Measurements from ENCODE around the gene PADI2.
"Not testable (repeated sequence)": the region's sequence is repeated elsewhere in the genome, so short reads cannot be mapped to it uniquely, and the experiment has no call there.

PADI2 gene

GRCh38 chr1:17068789-17069188 lies 50.5 kb downstream of the PADI2 start:
- Histone ChIP-seq H3K27me3 (replicated peaks in 2 of 5; ENCODE audit: control insufficient read depth in 4 of 5, insufficient read depth in 5 of 5, low read length in 4 of 5) (peaks cover 0 to 2% (median 0%) of the 10 kb centered on the region in 5 experiments), H3K4me3 (ENCODE audit: control insufficient read depth in 1 of 7, extremely low read depth in 1 of 7, insufficient read depth in 4 of 7, low read depth in 2 of 7, low read length in 6 of 7) (no peak overlapping the region), H3K36me3 (ENCODE audit: control insufficient read depth in 4 of 4, insufficient read depth in 4 of 4, low read length in 3 of 4) (no peaks in the 10 kb centered on the region), H3K9me3 (ENCODE audit: control extremely low read depth in 1 of 5, control insufficient read depth in 4 of 5, insufficient read depth in 2 of 5, low read depth in 1 of 5, low read length in 4 of 5) (peaks cover 0 to 6% (median 5%) of the 10 kb centered on the region in 5 experiments), H3K4me1 (ENCODE audit: control extremely low read depth in 1 of 4, control insufficient read depth in 4 of 4, insufficient read depth in 4 of 4, low read length in 3 of 4) (peaks cover 0 to 18% (median 2%) of the 10 kb centered on the region in 4 experiments), H3K27ac (ENCODE audit: insufficient read depth in 1 of 2, low read depth in 1 of 2, low read length in 2 of 2, poor library complexity in 1 of 2, severe bottlenecking in 2 of 2) (no peak overlapping the region)
- CTCF ChIA-PET = interaction anchor here (1.0 kb wide), 1 partner anchor 11 kb away, joined by 4 read pairs; no protein-coding TSS in a partner anchor
- 83% methylated on average over 11 of the region's 12 CpGs for WGBS (ENCODE audit: insufficient coverage)
- POLR2A ChIA-PET = no interaction called here
- no peak for DNase-seq

GRCh38 chr1:17067465-17068240 lies 51.6 kb downstream of the PADI2 start:
- H3K4me1 ChIP-seq (ENCODE audit: control extremely low read depth in 1 of 4, control insufficient read depth in 4 of 4, insufficient read depth in 4 of 4, low read length in 3 of 4) = peaks cover 0 to 21% (median 2%) of the 10 kb centered on the region in 4 experiments
- H3K9me3 ChIP-seq (ENCODE audit: control extremely low read depth in 1 of 5, control insufficient read depth in 4 of 5, insufficient read depth in 2 of 5, low read depth in 1 of 5, low read length in 4 of 5) = peaks cover 0 to 6% (median 5%) of the 10 kb centered on the region in 5 experiments
- DNase-seq = no peak
- H3K27ac ChIP-seq (ENCODE audit: insufficient read depth in 1 of 2, low read depth in 1 of 2, low read length in 2 of 2, poor library complexity in 1 of 2, severe bottlenecking in 2 of 2) = no peak overlapping the region
- H3K36me3 ChIP-seq (ENCODE audit: control insufficient read depth in 4 of 4, insufficient read depth in 4 of 4, low read length in 3 of 4) = no peaks in the 10 kb centered on the region
- POLR2A ChIA-PET = no interaction called here
- H3K4me3 ChIP-seq (ENCODE audit: control insufficient read depth in 1 of 7, extremely low read depth in 1 of 7, insufficient read depth in 4 of 7, low read depth in 2 of 7, low read length in 6 of 7) = no peak overlapping the region
- CTCF ChIA-PET = no interaction called here
- 83% methylated on average over 4 of the region's 10 CpGs for WGBS (ENCODE audit: insufficient coverage)
- H3K27me3 ChIP-seq (replicated peaks in 2 of 5; ENCODE audit: control insufficient read depth in 4 of 5, insufficient read depth in 5 of 5, low read length in 4 of 5) = peaks cover 0 to 2% (median 0%) of the 10 kb centered on the region in 5 experiments

- peak in 2 of 3 donors; percentile 36 to 40 for DNase-seq
- ChIA-PET CTCF (no interaction called here), POLR2A (no interaction called here)
- Histone ChIP-seq H3K27me3 (replicated peaks in 2 of 5; ENCODE audit: control insufficient read depth in 4 of 5, insufficient read depth in 5 of 5, low read length in 4 of 5) (peaks cover 0 to 2% (median 0%) of the 10 kb centered on the region in 5 experiments), H3K9me3 (ENCODE audit: control extremely low read depth in 1 of 5, control insufficient read depth in 4 of 5, insufficient read depth in 2 of 5, low read depth in 1 of 5, low read length in 4 of 5) (peaks cover 0 to 6% (median 5%) of the 10 kb centered on the region in 5 experiments), H3K27ac (ENCODE audit: insufficient read depth in 1 of 2, low read depth in 1 of 2, low read length in 2 of 2, poor library complexity in 1 of 2, severe bottlenecking in 2 of 2) (no peak overlapping the region), H3K4me3 (ENCODE audit: control insufficient read depth in 1 of 7, extremely low read depth in 1 of 7, insufficient read depth in 4 of 7, low read depth in 2 of 7, low read length in 6 of 7) (no peak overlapping the region), H3K4me1 (ENCODE audit: control extremely low read depth in 1 of 4, control insufficient read depth in 4 of 4, insufficient read depth in 4 of 4, low read length in 3 of 4) (peaks cover 0 to 21% (median 2%) of the 10 kb centered on the region in 4 experiments), H3K36me3 (ENCODE audit: control insufficient read depth in 4 of 4, insufficient read depth in 4 of 4, low read length in 3 of 4) (no peaks in the 10 kb centered on the region)
- WGBS (ENCODE audit: insufficient coverage) = no CpG with 5 or more reads among the region's 3 CpGs
Measured at GRCh38 chr1:17067069-17067426, 52.2 kb downstream of the PADI2 start.

- no peak overlapping the region for H3K27ac ChIP-seq (ENCODE audit: insufficient read depth in 1 of 2, low read depth in 1 of 2, low read length in 2 of 2, poor library complexity in 1 of 2, severe bottlenecking in 2 of 2)
- peaks cover 0 to 1% (median 0%) of the 10 kb centered on the region in 5 experiments for H3K27me3 ChIP-seq (replicated peaks in 2 of 5; ENCODE audit: control insufficient read depth in 4 of 5, insufficient read depth in 5 of 5, low read length in 4 of 5)
- peaks cover 0 to 23% (median 2%) of the 10 kb centered on the region in 4 experiments for H3K4me1 ChIP-seq (ENCODE audit: control extremely low read depth in 1 of 4, control insufficient read depth in 4 of 4, insufficient read depth in 4 of 4, low read length in 3 of 4)
- POLR2A ChIA-PET = interaction anchor here (0.9 kb wide), 1 partner anchor 149 kb away, joined by 3 read pairs; no protein-coding TSS in a partner anchor
- no peaks in the 10 kb centered on the region for H3K36me3 ChIP-seq (ENCODE audit: control insufficient read depth in 4 of 4, insufficient read depth in 4 of 4, low read length in 3 of 4)
- H3K4me3 ChIP-seq (ENCODE audit: control insufficient read depth in 1 of 7, extremely low read depth in 1 of 7, insufficient read depth in 4 of 7, low read depth in 2 of 7, low read length in 6 of 7) = no peak overlapping the region
- CTCF ChIA-PET = no interaction called here
- DNase-seq = peak in 2 of 3 donors; percentile 35 to 38
- peaks cover 0 to 6% (median 5%) of the 10 kb centered on the region in 5 experiments for H3K9me3 ChIP-seq (ENCODE audit: control extremely low read depth in 1 of 5, control insufficient read depth in 4 of 5, insufficient read depth in 2 of 5, low read depth in 1 of 5, low read length in 4 of 5)
- WGBS (ENCODE audit: insufficient coverage) = 76% methylated on average over 8 of the region's 11 CpGs
Measured at GRCh38 chr1:17066361-17067068, 52.7 kb downstream of the PADI2 start.

- ChIA-PET POLR2A (no interaction called here), CTCF (interaction anchor here (0.6 to 1.5 kb wide), 3 partner anchors 10 to 20 kb away, joined by 3 to 5 read pairs (median 4); no protein-coding TSS in a partner anchor)
- Histone ChIP-seq H3K9me3 (ENCODE audit: control extremely low read depth in 1 of 5, control insufficient read depth in 4 of 5, insufficient read depth in 2 of 5, low read depth in 1 of 5, low read length in 4 of 5) (peaks cover 0 to 6% (median 5%) of the 10 kb centered on the region in 5 experiments), H3K27ac (ENCODE audit: insufficient read depth in 1 of 2, low read depth in 1 of 2, low read length in 2 of 2, poor library complexity in 1 of 2, severe bottlenecking in 2 of 2) (no peak overlapping the region), H3K36me3 (ENCODE audit: control insufficient read depth in 4 of 4, insufficient read depth in 4 of 4, low read length in 3 of 4) (no peaks in the 10 kb centered on the region), H3K27me3 (replicated peaks in 2 of 5; ENCODE audit: control insufficient read depth in 4 of 5, insufficient read depth in 5 of 5, low read length in 4 of 5) (no peaks in the 10 kb centered on the region), H3K4me3 (ENCODE audit: control insufficient read depth in 1 of 7, extremely low read depth in 1 of 7, insufficient read depth in 4 of 7, low read depth in 2 of 7, low read length in 6 of 7) (no peak overlapping the region), H3K4me1 (ENCODE audit: control extremely low read depth in 1 of 4, control insufficient read depth in 4 of 4, insufficient read depth in 4 of 4, low read length in 3 of 4) (peaks cover 0 to 30% (median 2%) of the 10 kb centered on the region in 4 experiments)
- DNase-seq = no peak
- 82% methylated on average over 6 of the region's 7 CpGs for WGBS (ENCODE audit: insufficient coverage)
Measured at GRCh38 chr1:17065666-17066065, 53.6 kb downstream of the PADI2 start.

- WGBS (ENCODE audit: insufficient coverage) = 74% methylated on average over 6 of the region's 7 CpGs
- H3K27me3 ChIP-seq (replicated peaks in 2 of 5; ENCODE audit: control insufficient read depth in 4 of 5, insufficient read depth in 5 of 5, low read length in 4 of 5); H3K27ac ChIP-seq (ENCODE audit: insufficient read depth in 1 of 2, low read depth in 1 of 2, low read length in 2 of 2, poor library complexity in 1 of 2, severe bottlenecking in 2 of 2); DNase-seq; H3K9me3 ChIP-seq (ENCODE audit: control extremely low read depth in 1 of 5, control insufficient read depth in 4 of 5, insufficient read depth in 2 of 5, low read depth in 1 of 5, low read length in 4 of 5); H3K4me3 ChIP-seq (ENCODE audit: control insufficient read depth in 1 of 7, extremely low read depth in 1 of 7, insufficient read depth in 4 of 7, low read depth in 2 of 7, low read length in 6 of 7); POLR2A ChIA-PET; H3K36me3 ChIP-seq (ENCODE audit: control insufficient read depth in 4 of 4, insufficient read depth in 4 of 4, low read length in 3 of 4): not testable (repeated sequence)
- CTCF ChIA-PET = interaction anchor here (1.0 to 4.2 kb wide), 9 partner anchors 12 to 308 kb away, joined by 3 to 21 read pairs (median 5); no protein-coding TSS in a partner anchor
- H3K4me1 ChIP-seq (ENCODE audit: control extremely low read depth in 1 of 4, control insufficient read depth in 4 of 4, insufficient read depth in 4 of 4, low read length in 3 of 4) = peaks cover 0 to 35% (median 3%) of the 10 kb centered on the region in 4 experiments
Measured at GRCh38 chr1:17062751-17063150, 56.5 kb downstream of the PADI2 start.
